ENCODE data around the gene HPSE2. TPM values are rescaled to one million over a fixed set of nuclear protein-coding genes. Genes with fewer than 3 reads are reported as not detected.

HPSE2 gene
- total and polyA plus RNA-seq, 4 donors, result 0.05 TPM; not detected in 3

- 87% methylated on average over 5 of the region's 5 CpGs for WGBS
- H3K9ac ChIP-seq (ENCODE audit: low read depth in 1 of 2, low read length in 2 of 2), result no peak overlapping the region
These were observed 754.2 kb downstream of the HPSE2 start for GRCh38 chr10:98481404-98481945.

More at GRCh38 chr10:98481404-98481945, 754.2 kb downstream of the HPSE2 start:
- Histone ChIP-seq H3K4me1 (ENCODE audit: control insufficient read depth in 4 of 4, insufficient read depth in 4 of 4, low read length in 3 of 4) (no peaks in the 10 kb centered on the region), H3K27me3 (ENCODE audit: control insufficient read depth in 4 of 4, insufficient read depth in 4 of 4, low read length in 3 of 4) (no peaks in the 10 kb centered on the region), H3K4me3 (ENCODE audit: low read depth in 1 of 3, low read length in 3 of 3) (no peak overlapping the region), H3K36me3 (ENCODE audit: control insufficient read depth in 4 of 4, insufficient read depth in 3 of 4, low read depth in 1 of 4, low read length in 3 of 4) (no peaks in the 10 kb centered on the region), H3K27ac (ENCODE audit: low read depth in 1 of 2, low read length in 2 of 2) (no peak overlapping the region), H3K9me3 (ENCODE audit: control insufficient read depth in 4 of 4, low read length in 3 of 4) (peaks cover 0 to 4% (median 2%) of the 10 kb centered on the region in 4 donors)
- DNase-seq (ENCODE audit: low spot score), result no peak
- TF ChIP-seq EGR1 (IDR thresholded peaks at IDR 0.05; ENCODE audit: low read depth in 2 of 2) (no peak), HNF4A (conservative IDR thresholded peaks at IDR 0.05) (no peak), RXRA (IDR thresholded peaks at IDR 0.05) (no peak), RAD21 (IDR thresholded peaks at IDR 0.05) (no peak), TAF1 (conservative IDR thresholded peaks at IDR 0.05) (no peak), CTCF (IDR thresholded peaks at IDR 0.05; ENCODE audit: low read depth, low read length, missing input control) (no peak), NR2F2 (IDR thresholded peaks at IDR 0.05) (no peak), FOXA2 (IDR thresholded peaks at IDR 0.05) (no peak), HNF4G (IDR thresholded peaks at IDR 0.05) (no peak), FOXA1 (IDR thresholded peaks at IDR 0.05) (no peak)
- TF ChIP-seq, protein P1, sequence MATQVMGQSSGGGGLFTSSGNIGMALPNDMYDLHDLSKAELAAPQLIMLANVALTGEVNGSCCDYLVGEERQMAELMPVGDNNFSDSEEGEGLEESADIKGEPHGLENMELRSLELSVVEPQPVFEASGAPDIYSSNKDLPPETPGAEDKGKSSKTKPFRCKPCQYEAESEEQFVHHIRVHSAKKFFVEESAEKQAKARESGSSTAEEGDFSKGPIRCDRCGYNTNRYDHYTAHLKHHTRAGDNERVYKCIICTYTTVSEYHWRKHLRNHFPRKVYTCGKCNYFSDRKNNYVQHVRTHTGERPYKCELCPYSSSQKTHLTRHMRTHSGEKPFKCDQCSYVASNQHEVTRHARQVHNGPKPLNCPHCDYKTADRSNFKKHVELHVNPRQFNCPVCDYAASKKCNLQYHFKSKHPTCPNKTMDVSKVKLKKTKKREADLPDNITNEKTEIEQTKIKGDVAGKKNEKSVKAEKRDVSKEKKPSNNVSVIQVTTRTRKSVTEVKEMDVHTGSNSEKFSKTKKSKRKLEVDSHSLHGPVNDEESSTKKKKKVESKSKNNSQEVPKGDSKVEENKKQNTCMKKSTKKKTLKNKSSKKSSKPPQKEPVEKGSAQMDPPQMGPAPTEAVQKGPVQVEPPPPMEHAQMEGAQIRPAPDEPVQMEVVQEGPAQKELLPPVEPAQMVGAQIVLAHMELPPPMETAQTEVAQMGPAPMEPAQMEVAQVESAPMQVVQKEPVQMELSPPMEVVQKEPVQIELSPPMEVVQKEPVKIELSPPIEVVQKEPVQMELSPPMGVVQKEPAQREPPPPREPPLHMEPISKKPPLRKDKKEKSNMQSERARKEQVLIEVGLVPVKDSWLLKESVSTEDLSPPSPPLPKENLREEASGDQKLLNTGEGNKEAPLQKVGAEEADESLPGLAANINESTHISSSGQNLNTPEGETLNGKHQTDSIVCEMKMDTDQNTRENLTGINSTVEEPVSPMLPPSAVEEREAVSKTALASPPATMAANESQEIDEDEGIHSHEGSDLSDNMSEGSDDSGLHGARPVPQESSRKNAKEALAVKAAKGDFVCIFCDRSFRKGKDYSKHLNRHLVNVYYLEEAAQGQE (IDR thresholded peaks at IDR 0.05), result no peak
- TF ChIP-seq, protein P2, sequence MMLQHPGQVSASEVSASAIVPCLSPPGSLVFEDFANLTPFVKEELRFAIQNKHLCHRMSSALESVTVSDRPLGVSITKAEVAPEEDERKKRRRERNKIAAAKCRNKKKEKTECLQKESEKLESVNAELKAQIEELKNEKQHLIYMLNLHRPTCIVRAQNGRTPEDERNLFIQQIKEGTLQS (IDR thresholded peaks at IDR 0.05), result no peak
- TF ChIP-seq, protein P3, sequence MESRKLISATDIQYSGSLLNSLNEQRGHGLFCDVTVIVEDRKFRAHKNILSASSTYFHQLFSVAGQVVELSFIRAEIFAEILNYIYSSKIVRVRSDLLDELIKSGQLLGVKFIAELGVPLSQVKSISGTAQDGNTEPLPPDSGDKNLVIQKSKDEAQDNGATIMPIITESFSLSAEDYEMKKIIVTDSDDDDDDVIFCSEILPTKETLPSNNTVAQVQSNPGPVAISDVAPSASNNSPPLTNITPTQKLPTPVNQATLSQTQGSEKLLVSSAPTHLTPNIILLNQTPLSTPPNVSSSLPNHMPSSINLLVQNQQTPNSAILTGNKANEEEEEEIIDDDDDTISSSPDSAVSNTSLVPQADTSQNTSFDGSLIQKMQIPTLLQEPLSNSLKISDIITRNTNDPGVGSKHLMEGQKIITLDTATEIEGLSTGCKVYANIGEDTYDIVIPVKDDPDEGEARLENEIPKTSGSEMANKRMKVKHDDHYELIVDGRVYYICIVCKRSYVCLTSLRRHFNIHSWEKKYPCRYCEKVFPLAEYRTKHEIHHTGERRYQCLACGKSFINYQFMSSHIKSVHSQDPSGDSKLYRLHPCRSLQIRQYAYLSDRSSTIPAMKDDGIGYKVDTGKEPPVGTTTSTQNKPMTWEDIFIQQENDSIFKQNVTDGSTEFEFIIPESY (IDR thresholded peaks at IDR 0.05), result no peak
